Transverse colon (tissue), 4 donors: ENCODE data around the gene SHF.

Source experiments
- CTCF ChIP-seq, 5 experiments: fragments of 200-600 bp in 3 of 5; fragments of 450-650 bp in 2 of 5; sonication (generic) in 3 of 5; IDR thresholded peaks; 1 replicate in 2 of 5; 2 replicates in 3 of 5; pipeline ENCODE4 v1.5.1; 2016 to 2017; ENCODE audit warnings: antibody characterized with exemption in 5 of 5, inconsistent platforms in 3 of 5, mild to moderate bottlenecking in 2 of 5, moderate library complexity in 1 of 5
- EP300 ChIP-seq: sonication (generic); formaldehyde crosslinking; IDR thresholded peaks from one replicate; pipeline ENCODE4 v1.6.1; 2017; ENCODE audit warnings: antibody characterized with exemption, low read depth
- POLR2A ChIP-seq: fragments of 450-650 bp; IDR thresholded peaks from one replicate; pipeline ENCODE4 v1.6.1; 2016; ENCODE audit warnings: antibody characterized with exemption, mild to moderate bottlenecking, moderate library complexity
- POLR2AphosphoS5 ChIP-seq, 3 donors: sonication (generic); formaldehyde crosslinking; IDR thresholded peaks; one replicate each; pipeline ENCODE4 v1.6.1; 2016; ENCODE audit warnings: antibody characterized with exemption in 3 of 3

GRCh38 chr15:45133561-45133920, 54.2 kb downstream of the SHF start:
- TF ChIP-seq POLR2AphosphoS5 (IDR thresholded peaks at IDR 0.05) (no peak), POLR2A (no peak), CTCF (IDR thresholded peaks at IDR 0.05) (no peak), EP300 (no peak)
